ENCODE data around the gene EXT2. TPM values are rescaled to one million over a fixed set of nuclear protein-coding genes. Genes with fewer than 3 reads are reported as not detected.

The EXT2 gene
- total RNA-seq, 1 experiment from 2014 or later, result 42.9 TPM

GRCh38 chr11:44088377-44088776 is 7.1 kb upstream of the EXT2 start:
- no peak overlapping the region for H3K27ac Mint-ChIP-seq
- Histone ChIP-seq H2AK5ac (ENCODE audit: insufficient read length, low read length) (no peak overlapping the region), H2BK120ac (ENCODE audit: low read depth, low read length, poor library complexity, severe bottlenecking) (no peak overlapping the region), H3K56ac (ENCODE audit: insufficient read length, low read depth, low read length) (no peak overlapping the region), H3K4ac (ENCODE audit: low read depth, low read length) (no peak overlapping the region), H3K27me3 (ENCODE audit: insufficient read depth, low read length) (no peaks in the 10 kb centered on the region), H4K8ac (replicated peaks; ENCODE audit: insufficient read length, low read depth, low read length) (no peak overlapping the region), H3K4me1 (ENCODE audit: insufficient read depth, low read length) (no peaks in the 10 kb centered on the region), H3K9me3 (ENCODE audit: control insufficient read depth, low read depth, low read length) (no peaks in the 10 kb centered on the region), H3K23me2 (ENCODE audit: insufficient read length, low read depth, low read length, poor library complexity, severe bottlenecking) (no peaks in the 10 kb centered on the region), H3K14ac (ENCODE audit: insufficient read depth, low read length) (no peak overlapping the region), H3K23ac (ENCODE audit: insufficient read length, low read depth, low read length) (no peak overlapping the region), H2BK5ac (ENCODE audit: insufficient read length, low read length) (no peak overlapping the region), H3K27ac (ENCODE audit: insufficient read length, low read depth, low read length) (no peak overlapping the region), H4K91ac (ENCODE audit: insufficient read length, low read depth, low read length) (no peak overlapping the region), H4K20me1 (ENCODE audit: control insufficient read depth, insufficient read depth, insufficient read length) (no peaks in the 10 kb centered on the region), H3K79me1 (ENCODE audit: insufficient read depth, low read depth, low read length, poor library complexity, severe bottlenecking) (no peaks in the 10 kb centered on the region), H3K18ac (ENCODE audit: insufficient read length, low read depth, low read length) (no peak overlapping the region), H3K79me2 (ENCODE audit: insufficient read depth, low read length) (no peaks in the 10 kb centered on the region), H3T11ph (ENCODE audit: low read length) (no peak overlapping the region), H2BK12ac (ENCODE audit: insufficient read length, low read depth, low read length) (no peak overlapping the region), H3K4me2 (ENCODE audit: insufficient read depth, insufficient read length, low read length) (no peak overlapping the region), H4K5ac (ENCODE audit: insufficient read length, low read depth, low read length) (no peak overlapping the region), H2BK20ac (ENCODE audit: low read depth, low read length, poor library complexity, severe bottlenecking) (no peak overlapping the region), H3K9ac (ENCODE audit: extremely low read depth, insufficient read length, low read length) (no peak overlapping the region), H2AFZ (ENCODE audit: low read length) (no peak overlapping the region), H2BK15ac (ENCODE audit: low read depth, low read length) (no peak overlapping the region)
- peaks cover 7% of the 10 kb centered on the region for H3K27me3 Mint-ChIP-seq (ENCODE audit: low read depth)
- H3K36me3 Mint-ChIP-seq (ENCODE audit: insufficient read depth in 1 of 3, low read depth in 3 of 3), result peaks cover 7 to 23% (median 8%) of the 10 kb centered on the region in 3 experiments; a peak in 5 of 7 replicates
- H3K4me1 Mint-ChIP-seq, result no peaks in the 10 kb centered on the region
- DNase-seq, result no peak
- H3K4me3 Mint-ChIP-seq, result no peak overlapping the region
- no CpG with 5 or more reads among the region's 4 CpGs for WGBS (ENCODE audit: extremely low coverage, insufficient read length, low lambda C conversion rate)
- peaks cover 20 to 23% of the 10 kb centered on the region in 2 experiments for H3K9me3 Mint-ChIP-seq
- no peak for TF ChIP-seq CTCF (conservative IDR thresholded peaks at IDR 0.05)
